Rectal smooth muscle tissue (tissue), 1 donor: ENCODE measurements around the gene NDUFS6.
"Not testable (repeated sequence)": the region's sequence is repeated elsewhere in the genome, so short reads cannot be mapped to it uniquely, and the experiment has no call there.

Experiments used
- H3K27ac ChIP-seq: one replicate; pipeline ENCODE4 v1.7.0; 2013; ENCODE audit warnings: low read depth, low read length, inconsistent platforms
- H3K27me3 ChIP-seq: one replicate; pipeline ENCODE4 v1.7.0; 2013; ENCODE audit warnings: low read length; ENCODE audit not compliant: control insufficient read depth, insufficient read depth
- H3K36me3 ChIP-seq: one replicate; pipeline ENCODE4 v1.7.0; 2013; ENCODE audit warnings: low read length; ENCODE audit not compliant: control insufficient read depth, insufficient read depth
- H3K4me1 ChIP-seq: one replicate; pipeline ENCODE4 v1.7.0; 2013; ENCODE audit warnings: low read length; ENCODE audit not compliant: control insufficient read depth, insufficient read depth
- H3K4me3 ChIP-seq: one replicate; pipeline ENCODE4 v1.7.0; 2013; ENCODE audit warnings: low read length
- H3K9ac ChIP-seq: one replicate; pipeline ENCODE4 v1.7.0; 2013; ENCODE audit warnings: low read length

The NDUFS6 gene

GRCh38 chr5:1789438-1789833, 11.8 kb upstream of the NDUFS6 start:
- H3K36me3 ChIP-seq, H3K9ac ChIP-seq, H3K4me3 ChIP-seq, H3K4me1 ChIP-seq, H3K27me3 ChIP-seq, H3K27ac ChIP-seq: not testable (repeated sequence)

- H3K4me1 ChIP-seq: no peaks in the 10 kb centered on the region
- no peak overlapping the region for H3K4me3 ChIP-seq
- no peaks in the 10 kb centered on the region for H3K27me3 ChIP-seq
- H3K36me3 ChIP-seq: no peaks in the 10 kb centered on the region
- H3K27ac ChIP-seq: no peak overlapping the region
- H3K9ac ChIP-seq: no peak overlapping the region
These were observed 11.3 kb upstream of the NDUFS6 start for GRCh38 chr5:1789834-1790471.

- H3K27me3 ChIP-seq: no peaks in the 10 kb centered on the region
- H3K4me3 ChIP-seq: no peak overlapping the region
- no peaks in the 10 kb centered on the region for H3K4me1 ChIP-seq
- no peaks in the 10 kb centered on the region for H3K36me3 ChIP-seq
- no peak overlapping the region for H3K9ac ChIP-seq
- no peak overlapping the region for H3K27ac ChIP-seq
These were observed 10.0 kb upstream of the NDUFS6 start for GRCh38 chr5:1791176-1791575.

GRCh38 chr5:1792842-1793266, 8.4 kb upstream of the NDUFS6 start:
- Histone ChIP-seq H3K9ac (no peak overlapping the region), H3K36me3 (peaks cover 4% of the 10 kb centered on the region), H3K27me3 (no peaks in the 10 kb centered on the region), H3K4me3 (no peak overlapping the region), H3K4me1 (no peaks in the 10 kb centered on the region), H3K27ac (no peak overlapping the region)

GRCh38 chr5:1793301-1793740, 7.9 kb upstream of the NDUFS6 start:
- H3K9ac ChIP-seq: no peak overlapping the region
- H3K36me3 ChIP-seq: peaks cover 7% of the 10 kb centered on the region
- no peak overlapping the region for H3K4me3 ChIP-seq
- H3K27ac ChIP-seq: no peak overlapping the region
- no peaks in the 10 kb centered on the region for H3K27me3 ChIP-seq
- no peaks in the 10 kb centered on the region for H3K4me1 ChIP-seq

- Histone ChIP-seq H3K27ac (no peak overlapping the region), H3K36me3 (peaks cover 7% of the 10 kb centered on the region), H3K27me3 (no peaks in the 10 kb centered on the region), H3K4me1 (peaks cover 5% of the 10 kb centered on the region), H3K4me3 (no peak overlapping the region), H3K9ac (no peak overlapping the region)
These were observed 7.0 kb upstream of the NDUFS6 start for GRCh38 chr5:1793966-1794900.

- no peak overlapping the region for H3K4me3 ChIP-seq
- no peaks in the 10 kb centered on the region for H3K27me3 ChIP-seq
- peaks cover 7% of the 10 kb centered on the region for H3K36me3 ChIP-seq
- H3K9ac ChIP-seq: no peak overlapping the region
- H3K4me1 ChIP-seq: peaks cover 5% of the 10 kb centered on the region
- H3K27ac ChIP-seq: no peak overlapping the region
These were observed 6.3 kb upstream of the NDUFS6 start for GRCh38 chr5:1794901-1795290.

DNA sequence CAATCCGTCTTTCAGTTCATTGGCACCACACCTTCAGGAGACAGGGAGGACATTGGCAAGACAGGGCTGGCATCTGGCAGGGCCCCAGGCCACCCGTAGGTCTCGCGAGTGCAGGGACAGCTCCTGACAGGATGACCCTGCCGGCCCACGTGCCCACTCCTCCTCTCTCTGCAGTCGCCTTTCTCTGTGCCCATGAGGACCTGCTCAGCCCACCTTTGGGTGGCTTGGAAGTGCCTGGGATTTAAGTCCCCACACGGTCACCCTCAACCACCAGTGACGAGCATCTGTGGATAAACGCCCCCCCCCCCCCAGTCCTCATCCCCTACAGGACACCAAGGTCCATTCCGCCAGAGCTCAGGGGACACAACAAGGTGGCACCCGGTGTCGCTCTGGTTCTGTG, 5.7 kb upstream of the NDUFS6 start:
- peaks cover 5% of the 10 kb centered on the region for H3K4me1 ChIP-seq
- peaks cover 7% of the 10 kb centered on the region for H3K36me3 ChIP-seq
- no peak overlapping the region for H3K9ac ChIP-seq
- no peaks in the 10 kb centered on the region for H3K27me3 ChIP-seq
- H3K27ac ChIP-seq: no peak overlapping the region
- H3K4me3 ChIP-seq: no peak overlapping the region

- H3K27ac ChIP-seq: no peak overlapping the region
- peaks cover 5% of the 10 kb centered on the region for H3K4me1 ChIP-seq
- no peak overlapping the region for H3K4me3 ChIP-seq
- H3K36me3 ChIP-seq: peaks cover 7% of the 10 kb centered on the region
- no peak overlapping the region for H3K9ac ChIP-seq
- H3K27me3 ChIP-seq: no peaks in the 10 kb centered on the region
These were observed 5.3 kb upstream of the NDUFS6 start for GRCh38 chr5:1795931-1796330.

GRCh38 chr5:1796371-1797102, 4.7 kb upstream of the NDUFS6 start:
- Histone ChIP-seq H3K36me3 (peaks cover 7% of the 10 kb centered on the region), H3K9ac (no peak overlapping the region), H3K27me3 (no peaks in the 10 kb centered on the region), H3K27ac (no peak overlapping the region), H3K4me3 (no peak overlapping the region), H3K4me1 (peaks cover 5% of the 10 kb centered on the region)

- Histone ChIP-seq H3K36me3 (peaks cover 7% of the 10 kb centered on the region), H3K4me1 (peaks cover 8% of the 10 kb centered on the region), H3K9ac (no peak overlapping the region), H3K27me3 (no peaks in the 10 kb centered on the region), H3K4me3 (no peak overlapping the region), H3K27ac (no peak overlapping the region)
These were observed 4.0 kb upstream of the NDUFS6 start for GRCh38 chr5:1797103-1797800.

DNA sequence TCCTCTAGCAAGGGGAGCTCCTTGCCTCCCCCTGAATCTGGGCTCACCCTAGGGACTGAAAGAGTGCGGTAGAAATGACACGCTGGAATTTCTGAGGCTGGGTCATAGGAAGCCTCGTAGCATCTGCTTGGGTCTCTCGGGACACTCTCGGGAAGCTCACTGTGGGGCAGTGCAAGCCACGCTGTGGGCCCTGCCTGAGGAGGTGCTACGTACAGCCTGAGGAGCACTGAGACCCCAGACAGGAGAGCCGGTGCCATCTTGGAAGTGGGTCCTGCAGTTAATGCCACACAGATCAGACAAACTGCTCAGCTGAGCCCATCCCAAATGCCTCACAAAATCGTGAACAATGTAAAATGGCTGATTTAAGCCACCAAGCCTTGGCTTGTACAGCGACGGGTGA, 3.4 kb upstream of the NDUFS6 start:
- Histone ChIP-seq H3K36me3 (peaks cover 8% of the 10 kb centered on the region), H3K27me3 (no peaks in the 10 kb centered on the region), H3K4me1 (peaks cover 8% of the 10 kb centered on the region), H3K4me3 (no peak overlapping the region), H3K27ac (no peak overlapping the region), H3K9ac (no peak overlapping the region)
